ENCODE measurements around the gene FHAD1. TPM values are rescaled to one million over a fixed set of nuclear protein-coding genes. Genes with fewer than 3 reads are reported as not detected.

Gene FHAD1
- total RNA-seq, 1 donor from 2014 or later = not detected

DNA sequence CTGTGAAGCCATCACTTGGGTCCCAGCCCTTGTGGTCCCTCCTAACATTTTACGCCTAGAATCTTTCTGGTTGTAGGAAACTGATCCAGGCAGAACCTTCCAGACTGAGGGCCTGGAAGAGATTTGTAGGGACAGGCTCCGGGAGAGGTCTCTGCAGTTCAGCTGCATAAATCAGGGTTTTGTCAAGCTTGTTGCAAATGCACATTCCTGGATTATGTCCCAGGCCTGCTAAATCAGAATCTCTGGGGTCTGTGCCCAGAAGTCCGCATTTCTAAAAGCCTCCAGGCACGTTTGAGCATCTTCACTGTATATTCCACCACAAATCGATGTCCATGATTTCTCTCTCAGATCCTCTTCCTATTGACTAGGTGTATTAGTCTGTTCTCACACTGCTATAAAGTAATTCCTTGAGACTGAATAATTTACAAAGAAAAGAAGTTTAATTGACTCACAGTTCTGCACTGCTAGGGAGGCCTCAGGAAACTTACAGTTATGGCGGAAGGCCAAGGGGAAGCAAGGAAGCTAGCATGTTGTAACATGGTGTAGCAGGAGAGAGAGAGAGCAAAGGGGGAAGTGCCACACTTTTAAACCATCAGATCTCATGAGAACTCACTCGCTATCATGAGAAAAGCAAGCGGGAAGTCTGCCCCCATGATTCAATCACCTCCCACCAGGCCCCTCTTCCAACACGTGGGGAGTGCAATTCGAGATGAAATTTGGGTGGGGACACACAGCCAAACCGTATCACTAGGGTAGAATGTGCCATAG is 1.2 kb upstream of the FHAD1 start:
- Mint-ChIP-seq H3K36me3 (ENCODE audit: unreplicated experiment) (no peaks in the 10 kb centered on the region), H3K9me3 (ENCODE audit: unreplicated experiment) (no peaks in the 10 kb centered on the region), H3K4me1 (ENCODE audit: unreplicated experiment) (peaks cover 7% of the 10 kb centered on the region), H3K27me3 (ENCODE audit: unreplicated experiment) (peaks cover 72% of the 10 kb centered on the region), H3K27ac (ENCODE audit: unreplicated experiment) (no peak overlapping the region), H3K4me3 (ENCODE audit: unreplicated experiment) (no peak overlapping the region)
- DNase-seq (ENCODE audit: extremely low spot score, unreplicated experiment) = no peak
- TF ChIP-seq, protein P1, sequence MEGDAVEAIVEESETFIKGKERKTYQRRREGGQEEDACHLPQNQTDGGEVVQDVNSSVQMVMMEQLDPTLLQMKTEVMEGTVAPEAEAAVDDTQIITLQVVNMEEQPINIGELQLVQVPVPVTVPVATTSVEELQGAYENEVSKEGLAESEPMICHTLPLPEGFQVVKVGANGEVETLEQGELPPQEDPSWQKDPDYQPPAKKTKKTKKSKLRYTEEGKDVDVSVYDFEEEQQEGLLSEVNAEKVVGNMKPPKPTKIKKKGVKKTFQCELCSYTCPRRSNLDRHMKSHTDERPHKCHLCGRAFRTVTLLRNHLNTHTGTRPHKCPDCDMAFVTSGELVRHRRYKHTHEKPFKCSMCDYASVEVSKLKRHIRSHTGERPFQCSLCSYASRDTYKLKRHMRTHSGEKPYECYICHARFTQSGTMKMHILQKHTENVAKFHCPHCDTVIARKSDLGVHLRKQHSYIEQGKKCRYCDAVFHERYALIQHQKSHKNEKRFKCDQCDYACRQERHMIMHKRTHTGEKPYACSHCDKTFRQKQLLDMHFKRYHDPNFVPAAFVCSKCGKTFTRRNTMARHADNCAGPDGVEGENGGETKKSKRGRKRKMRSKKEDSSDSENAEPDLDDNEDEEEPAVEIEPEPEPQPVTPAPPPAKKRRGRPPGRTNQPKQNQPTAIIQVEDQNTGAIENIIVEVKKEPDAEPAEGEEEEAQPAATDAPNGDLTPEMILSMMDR (IDR thresholded peaks at IDR 0.05) = no peak

DNA sequence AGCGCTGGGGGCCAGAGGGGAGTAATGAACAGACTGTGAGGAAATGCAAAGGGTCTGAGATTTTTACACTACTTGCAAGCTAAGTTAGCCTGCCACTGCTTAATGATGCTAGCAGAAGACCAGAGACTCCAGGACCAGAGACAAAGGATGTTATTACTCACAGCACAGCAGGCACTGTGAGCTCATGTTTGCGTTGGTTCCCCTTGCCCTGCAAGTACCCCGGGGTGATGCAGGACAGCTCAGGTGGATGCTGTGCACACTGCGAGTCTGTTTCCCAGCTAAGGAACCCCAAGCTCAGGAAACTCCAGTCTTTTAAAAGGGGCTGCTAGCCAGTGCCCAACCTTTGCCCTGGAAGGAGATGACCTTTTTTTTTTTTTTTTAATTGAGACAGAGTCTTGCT is 1.2 kb downstream of the FHAD1 start:
- DNase-seq (ENCODE audit: extremely low spot score, unreplicated experiment) = no peak
- no peaks in the 10 kb centered on the region for H3K9me3 Mint-ChIP-seq (ENCODE audit: unreplicated experiment)
- H3K4me3 Mint-ChIP-seq (ENCODE audit: unreplicated experiment) = no peak overlapping the region
- peaks cover 7% of the 10 kb centered on the region for H3K4me1 Mint-ChIP-seq (ENCODE audit: unreplicated experiment)
- no peak overlapping the region for H3K27ac Mint-ChIP-seq (ENCODE audit: unreplicated experiment)
- peaks cover 80% of the 10 kb centered on the region for H3K27me3 Mint-ChIP-seq (ENCODE audit: unreplicated experiment)
- no peaks in the 10 kb centered on the region for H3K36me3 Mint-ChIP-seq (ENCODE audit: unreplicated experiment)
- TF ChIP-seq, protein P1 (IDR thresholded peaks at IDR 0.05) = no peak

DNA sequence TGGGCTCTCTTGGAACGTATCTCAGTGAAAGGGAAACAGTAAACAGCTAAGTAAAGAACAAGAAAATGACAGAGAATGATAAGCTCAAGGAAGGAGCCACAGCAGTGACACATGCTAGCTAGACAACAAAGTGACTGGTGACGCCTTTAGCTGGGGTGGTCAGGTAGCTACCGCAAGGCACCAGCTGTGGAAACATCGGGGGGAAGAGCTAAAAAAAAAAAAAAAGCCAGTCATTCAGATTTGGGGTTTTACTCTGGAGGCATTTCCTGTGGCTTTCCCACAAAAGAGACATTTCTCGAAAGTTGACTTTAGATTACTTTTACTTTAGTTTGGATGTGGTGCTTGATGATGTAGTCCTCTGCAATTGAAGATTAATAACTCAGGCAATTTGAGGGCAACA is 2.1 kb downstream of the FHAD1 start:
- H3K4me3 Mint-ChIP-seq (ENCODE audit: unreplicated experiment) = no peak overlapping the region
- H3K36me3 Mint-ChIP-seq (ENCODE audit: unreplicated experiment) = no peaks in the 10 kb centered on the region
- H3K4me1 Mint-ChIP-seq (ENCODE audit: unreplicated experiment) = peaks cover 7% of the 10 kb centered on the region
- DNase-seq (ENCODE audit: extremely low spot score, unreplicated experiment) = no peak
- no peak overlapping the region for H3K27ac Mint-ChIP-seq (ENCODE audit: unreplicated experiment)
- TF ChIP-seq, protein P1 (IDR thresholded peaks at IDR 0.05) = no peak
- no peaks in the 10 kb centered on the region for H3K9me3 Mint-ChIP-seq (ENCODE audit: unreplicated experiment)
- peaks cover 80% of the 10 kb centered on the region for H3K27me3 Mint-ChIP-seq (ENCODE audit: unreplicated experiment)

DNA sequence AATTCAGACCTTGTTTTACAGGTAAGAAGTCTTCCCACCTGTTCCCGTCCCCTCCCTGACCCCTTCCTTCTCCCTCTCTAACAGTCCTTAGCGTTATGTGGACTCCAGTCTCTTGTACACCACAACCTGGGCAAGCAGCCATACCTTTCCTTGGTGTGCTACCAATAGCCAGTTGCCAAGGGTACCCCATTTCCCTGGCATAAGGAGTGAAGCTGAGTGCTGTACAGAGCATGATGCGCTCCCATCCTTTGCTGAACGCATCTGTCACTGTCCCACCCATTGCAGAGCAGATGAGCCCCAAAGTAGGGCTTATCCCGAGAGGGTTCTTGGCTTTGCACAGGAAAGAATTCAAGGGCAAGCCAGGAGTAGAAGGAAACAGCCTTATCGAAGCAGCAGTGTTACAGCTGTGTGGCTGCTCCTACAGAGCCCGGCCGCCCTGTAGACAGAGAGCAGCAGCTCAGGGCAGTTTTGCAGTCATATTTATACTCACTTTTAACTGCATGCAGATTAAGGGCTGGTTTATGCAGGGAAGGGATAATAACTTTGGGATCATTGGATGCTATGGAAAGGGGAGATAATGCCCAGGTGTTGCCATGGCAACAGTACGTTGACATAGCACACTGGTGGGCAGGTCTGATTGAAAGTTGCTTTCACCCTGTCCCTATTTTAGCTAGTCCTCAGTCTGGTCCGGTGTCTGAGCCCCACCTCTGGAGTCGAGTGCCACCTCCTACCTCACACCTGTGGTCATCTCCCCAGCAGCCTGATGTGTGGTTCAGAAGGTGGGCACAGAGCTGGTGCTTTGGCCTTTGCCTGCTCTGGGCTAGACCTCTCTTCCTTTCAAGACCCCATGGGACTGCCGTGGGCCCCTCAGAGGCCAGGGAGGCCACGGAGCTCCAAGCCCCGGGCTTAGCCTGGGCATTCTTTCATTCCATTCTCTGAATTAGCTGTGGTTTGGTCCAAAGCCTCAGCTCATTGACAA is 5.1 kb downstream of the FHAD1 start:
- H3K9me3 Mint-ChIP-seq (ENCODE audit: unreplicated experiment) = no peaks in the 10 kb centered on the region

More for the DNA sequence above, 5.1 kb downstream of the FHAD1 start:
- Mint-ChIP-seq H3K4me1 (ENCODE audit: unreplicated experiment) (peaks cover 7% of the 10 kb centered on the region), H3K36me3 (ENCODE audit: unreplicated experiment) (no peaks in the 10 kb centered on the region), H3K27ac (ENCODE audit: unreplicated experiment) (no peak overlapping the region), H3K27me3 (ENCODE audit: unreplicated experiment) (peaks cover 73% of the 10 kb centered on the region), H3K4me3 (ENCODE audit: unreplicated experiment) (no peak overlapping the region)
- DNase-seq (ENCODE audit: extremely low spot score, unreplicated experiment) = peak; percentile 73
- TF ChIP-seq, protein P1 (IDR thresholded peaks at IDR 0.05) = no peak
